ENCODE data around the gene DLGAP1.

DLGAP1 gene

GRCh38 chr18:4196351-4196750 is 258.8 kb downstream of the DLGAP1 start:
- no peak for FAIRE-seq
- no peak for DNase-seq (ENCODE audit: insufficient read length, low spot score)

GRCh38 chr18:4193086-4193485 is 262.0 kb downstream of the DLGAP1 start:
- FAIRE-seq = no peak

GRCh38 chr18:4181882-4182568 is 273.1 kb downstream of the DLGAP1 start:
- DNase-seq (ENCODE audit: insufficient read length, low spot score) = no peak
- no peak for FAIRE-seq

More at GRCh38 chr18:4193086-4193485, 262.0 kb downstream of the DLGAP1 start:
- no peak for DNase-seq (ENCODE audit: insufficient read length, low spot score)

GRCh38 chr18:4181086-4181485 is 274.0 kb downstream of the DLGAP1 start:
- FAIRE-seq = no peak

GRCh38 chr18:4172196-4173100 is 282.7 kb downstream of the DLGAP1 start:
- DNase-seq (ENCODE audit: insufficient read length, low spot score) (no peak), FAIRE-seq (no peak)

More at GRCh38 chr18:4181086-4181485, 274.0 kb downstream of the DLGAP1 start:
- no peak for DNase-seq (ENCODE audit: insufficient read length, low spot score)

- no peak for DNase-seq (ENCODE audit: insufficient read length, low spot score)
- FAIRE-seq = no peak
Measured at GRCh38 chr18:4157352-4157751, 297.8 kb downstream of the DLGAP1 start.

GRCh38 chr18:4146797-4147196 is 308.3 kb downstream of the DLGAP1 start:
- FAIRE-seq (no peak), DNase-seq (ENCODE audit: insufficient read length, low spot score) (no peak)

DNA sequence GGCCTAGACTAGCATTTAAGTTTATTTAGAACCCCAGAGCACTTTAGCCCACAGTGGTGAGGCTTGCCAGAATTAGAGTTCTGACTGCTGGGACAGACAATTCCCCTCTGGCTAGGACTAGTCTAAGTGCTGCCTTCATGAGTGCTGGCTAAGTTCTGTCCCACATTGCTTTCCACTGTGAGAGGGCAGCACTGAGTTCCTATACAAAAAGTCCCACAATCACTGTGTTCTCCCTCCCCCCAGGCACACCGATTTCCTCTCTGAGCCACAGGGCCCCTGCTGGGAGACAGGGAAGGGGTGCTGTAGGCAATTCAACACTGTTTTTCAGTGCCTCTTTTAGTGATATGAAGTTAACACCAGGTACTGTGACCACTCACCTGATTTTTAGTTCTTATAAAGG is 310.9 kb downstream of the DLGAP1 start:
- FAIRE-seq = no peak
- DNase-seq (ENCODE audit: insufficient read length, low spot score) = no peak

DNA sequence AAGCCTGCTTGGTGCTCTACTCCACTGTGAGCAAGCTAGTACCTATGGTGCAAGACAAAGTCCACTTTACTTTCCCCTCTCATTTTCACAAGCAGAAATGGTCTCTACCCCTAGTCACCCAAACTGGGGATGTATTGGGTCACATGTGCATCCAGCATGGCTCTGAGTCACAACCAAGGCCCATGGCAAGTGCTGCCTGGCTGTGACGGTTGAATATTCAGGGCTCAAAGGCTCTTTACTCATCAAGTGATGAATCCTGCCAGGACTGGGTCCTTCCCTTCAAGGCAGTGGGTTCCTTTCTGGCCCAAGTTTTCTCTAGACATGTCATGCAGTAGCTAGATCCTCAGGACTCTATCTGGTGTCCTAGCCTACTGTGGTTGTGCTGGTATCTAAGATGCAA is 311.5 kb downstream of the DLGAP1 start:
- FAIRE-seq = no peak
- no peak for DNase-seq (ENCODE audit: insufficient read length, low spot score)

- DNase-seq (ENCODE audit: insufficient read length, low spot score) (no peak), FAIRE-seq (no peak)
Measured at GRCh38 chr18:4142876-4143275, 312.2 kb downstream of the DLGAP1 start.

- DNase-seq (ENCODE audit: insufficient read length, low spot score) (no peak), FAIRE-seq (no peak)
Measured at GRCh38 chr18:4134700-4135099, 320.4 kb downstream of the DLGAP1 start.

- FAIRE-seq (no peak), DNase-seq (ENCODE audit: insufficient read length, low spot score) (no peak)
Measured at GRCh38 chr18:4130734-4131719, 324.1 kb downstream of the DLGAP1 start.

- no peak for FAIRE-seq
Measured at GRCh38 chr18:4126939-4127338, 328.2 kb downstream of the DLGAP1 start.

GRCh38 chr18:4125627-4126230 is 329.4 kb downstream of the DLGAP1 start:
- no peak for FAIRE-seq
- no peak for DNase-seq (ENCODE audit: insufficient read length, low spot score)

More at GRCh38 chr18:4126939-4127338, 328.2 kb downstream of the DLGAP1 start:
- no peak for DNase-seq (ENCODE audit: insufficient read length, low spot score)

GRCh38 chr18:4125224-4125623 is 329.9 kb downstream of the DLGAP1 start:
- FAIRE-seq = no peak
- no peak for DNase-seq (ENCODE audit: insufficient read length, low spot score)

GRCh38 chr18:4119813-4120212 is 335.3 kb downstream of the DLGAP1 start:
- no peak for FAIRE-seq
- DNase-seq (ENCODE audit: insufficient read length, low spot score) = no peak

GRCh38 chr18:4119127-4119648 is 335.9 kb downstream of the DLGAP1 start:
- FAIRE-seq (no peak), DNase-seq (ENCODE audit: insufficient read length, low spot score) (no peak)

DNA sequence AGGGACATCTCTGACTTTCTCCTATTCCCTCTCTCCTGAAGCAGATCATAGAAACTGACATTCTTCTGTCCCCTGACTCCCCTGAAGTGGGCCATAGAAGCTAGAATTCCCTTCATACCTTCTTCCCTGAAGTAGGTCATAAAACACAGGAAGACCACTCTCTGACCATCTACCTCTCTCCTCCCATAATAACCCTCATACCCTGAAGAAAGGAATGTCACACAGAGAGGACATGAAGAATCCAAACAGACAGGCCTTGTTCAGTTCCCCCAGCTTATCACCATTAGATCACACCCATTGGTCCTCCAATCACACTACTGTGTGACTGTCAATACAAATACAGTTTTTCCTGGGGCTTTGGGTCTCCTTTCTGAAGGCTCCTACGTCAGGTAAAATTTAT is 347.1 kb downstream of the DLGAP1 start:
- FAIRE-seq = no peak

DNA sequence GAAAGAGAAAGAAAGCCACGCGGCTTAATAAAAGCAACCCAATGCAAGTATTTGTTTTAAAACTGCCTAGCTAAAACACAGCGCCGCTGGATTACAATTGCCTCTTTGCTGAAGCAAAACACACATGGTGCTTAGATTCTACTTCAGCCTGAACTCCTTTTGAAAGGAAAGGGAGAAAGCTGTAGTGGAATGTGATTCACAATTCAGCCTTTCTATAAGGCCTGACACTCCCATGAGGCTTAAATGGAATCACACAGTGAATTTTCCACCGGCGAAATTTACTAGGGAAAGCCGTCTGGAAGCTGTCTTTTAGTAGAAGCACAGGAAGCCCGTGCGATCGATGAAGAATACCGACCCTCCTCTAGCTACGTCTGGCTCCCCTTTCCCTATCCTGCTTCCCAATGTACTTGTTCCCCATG is 348.0 kb downstream of the DLGAP1 start:
- FAIRE-seq (no peak), DNase-seq (ENCODE audit: insufficient read length, low spot score) (no peak)

More for the DNA sequence above, 347.1 kb downstream of the DLGAP1 start:
- DNase-seq (ENCODE audit: insufficient read length, low spot score) = no peak

All from GM19239 (cell line).